HEK293 (cell line): ENCODE results near the gene CD40.

ENCODE experiments used
- CTCF ChIA-PET: fragments of 350-600 bp; formaldehyde crosslinking; extraction: SDS; loops from one replicate; lab custom pipeline; 2021; ENCODE audit warnings: antibody characterized with exemption; lab: Yijun Ruan, JAX
- POLR2A ChIA-PET: fragments of 300-600 bp; formaldehyde crosslinking; extraction: SDS; loops from one replicate; lab custom pipeline; 2020; ENCODE audit warnings: antibody characterized with exemption, inconsistent platforms; lab: Yijun Ruan, JAX
- H3K27ac ChIP-seq: fragments of 200-500 bp; sonication (Bioruptor generic); 2 replicates; pipeline ENCODE4 v1.5.1; 2014; ENCODE audit warnings: low read depth, low read length, control low read depth, inconsistent platforms; ENCODE audit errors: extremely low read depth
- H3K36me3 ChIP-seq, 2 experiments: fragments of 200-500 bp in 1 of 2; sonication (Bioruptor generic) in 1 of 2; 1 replicate in 1 of 2; 2 replicates in 1 of 2; pipeline ENCODE4 v1.5.1; 2014 to 2017; ENCODE audit warnings: inconsistent platforms in 2 of 2, low read length in 2 of 2; ENCODE audit not compliant: control insufficient read depth in 2 of 2, insufficient read depth in 1 of 2
- H3K4me1 ChIP-seq: fragments of 200-500 bp; sonication (Bioruptor generic); 2 replicates; pipeline ENCODE4 v1.5.1; 2014; ENCODE audit warnings: mild to moderate bottlenecking, low read length, inconsistent platforms; ENCODE audit not compliant: control insufficient read depth, insufficient read depth
- H3K4me3 ChIP-seq: 2 replicates; pipeline ENCODE4 v1.5.1; 2011; ENCODE audit warnings: low read depth, mild to moderate bottlenecking, control low read depth, low read length, moderate library complexity
- H3K9me3 ChIP-seq: fragments of 200-500 bp; sonication (Bioruptor generic); 2 replicates; pipeline ENCODE4 v1.5.1; 2014; ENCODE audit warnings: low read depth, low read length, inconsistent platforms; ENCODE audit not compliant: control insufficient read depth, insufficient read depth
- MEIS1 ChIP-seq: sonication (generic); formaldehyde crosslinking; IDR thresholded peaks from 2 replicates; pipeline ENCODE4 v1.8.1; 2022; ENCODE audit warnings: missing genetic modification reagents, mild to moderate bottlenecking, borderline replicate concordance
- MYNN ChIP-seq: fragments of 450-650 bp; formaldehyde crosslinking; IDR thresholded peaks from 2 replicates; pipeline ENCODE4 v1.5.1; 2016; ENCODE audit warnings: missing biosample characterization, missing genetic modification characterization, borderline replicate concordance
- OSR2 ChIP-seq: fragments of 450-650 bp; formaldehyde crosslinking; IDR thresholded peaks from 2 replicates; pipeline ENCODE4 v1.5.1; 2016; ENCODE audit warnings: missing biosample characterization, missing genetic modification characterization
- SCRT2 ChIP-seq: fragments of 450-650 bp; formaldehyde crosslinking; IDR thresholded peaks from 2 replicates; pipeline ENCODE4 v1.5.1; 2016; ENCODE audit warnings: missing biosample characterization, missing genetic modification characterization
- ZBTB1 ChIP-seq: fragments of 450-650 bp; formaldehyde crosslinking; IDR thresholded peaks from 2 replicates; pipeline ENCODE4 v1.5.1; 2016; ENCODE audit warnings: missing biosample characterization, missing genetic modification characterization
- ZEB2 ChIP-seq: fragments of 450-650 bp; formaldehyde crosslinking; IDR thresholded peaks from 2 replicates; pipeline ENCODE4 v1.5.1; 2016; ENCODE audit warnings: missing biosample characterization, missing genetic modification characterization
- ZFP41 ChIP-seq: fragments of 450-650 bp; formaldehyde crosslinking; IDR thresholded peaks from 2 replicates; pipeline ENCODE4 v1.5.1; 2016; ENCODE audit warnings: missing biosample characterization, missing genetic modification characterization, borderline replicate concordance
- ZNF140 ChIP-seq: fragments of 450-650 bp; formaldehyde crosslinking; IDR thresholded peaks from 2 replicates; pipeline ENCODE4 v1.5.1; 2016; ENCODE audit warnings: missing biosample characterization, missing genetic modification characterization
- ZNF175 ChIP-seq: fragments of 450-650 bp; formaldehyde crosslinking; IDR thresholded peaks from 2 replicates; pipeline ENCODE4 v1.5.1; 2016; ENCODE audit warnings: missing biosample characterization, missing genetic modification characterization
- ZNF266 ChIP-seq: fragments of 450-650 bp; formaldehyde crosslinking; IDR thresholded peaks from 2 replicates; pipeline ENCODE4 v1.5.1; 2016; ENCODE audit warnings: missing biosample characterization, missing genetic modification characterization, low read depth
- ZNF335 ChIP-seq: fragments of 450-650 bp; formaldehyde crosslinking; conservative IDR thresholded peaks from 2 replicates; pipeline ENCODE4 v1.5.1; 2016; ENCODE audit warnings: missing biosample characterization, missing genetic modification characterization
- ZNF560 ChIP-seq: fragments of 450-650 bp; formaldehyde crosslinking; IDR thresholded peaks from 2 replicates; pipeline ENCODE4 v1.5.1; 2017; ENCODE audit warnings: missing biosample characterization, missing genetic modification characterization, borderline replicate concordance
- ZNF623 ChIP-seq: fragments of 450-650 bp; formaldehyde crosslinking; IDR thresholded peaks from 2 replicates; pipeline ENCODE4 v1.5.1; 2016; ENCODE audit warnings: missing biosample characterization, missing genetic modification characterization
- ZNF658 ChIP-seq: fragments of 450-650 bp; formaldehyde crosslinking; IDR thresholded peaks from 2 replicates; pipeline ENCODE4; 2016; ENCODE audit warnings: missing biosample characterization, missing genetic modification characterization
- ZNF76 ChIP-seq: fragments of 450-650 bp; formaldehyde crosslinking; IDR thresholded peaks from 2 replicates; pipeline ENCODE4; 2016; ENCODE audit warnings: low read depth, missing biosample characterization, missing genetic modification characterization, borderline replicate concordance
- ZSCAN23 ChIP-seq: fragments of 450-650 bp; formaldehyde crosslinking; IDR thresholded peaks from 2 replicates; pipeline ENCODE4 v1.5.1; 2016; ENCODE audit warnings: missing biosample characterization, missing genetic modification characterization
- TF ChIP-seq, protein P1 (sequence below): fragments of 450-650 bp; formaldehyde crosslinking; optimal IDR thresholded peaks from 2 replicates; pipeline ENCODE3; 2016; ENCODE audit warnings: missing biosample characterization, mild to moderate bottlenecking, missing genetic modification characterization
- TF ChIP-seq, protein P2 (sequence below): sonication (generic); formaldehyde crosslinking; IDR thresholded peaks from 2 replicates; pipeline ENCODE4 v1.8.1; 2022; ENCODE audit warnings: mild to moderate bottlenecking, moderate library complexity, missing genetic modification reagents
- TF ChIP-seq, protein P3 (sequence below): fragments of 450-650 bp; formaldehyde crosslinking; conservative IDR thresholded peaks from 2 replicates; pipeline ENCODE4 v1.5.1; 2016; ENCODE audit warnings: low read depth, missing biosample characterization, missing genetic modification characterization
- TF ChIP-seq, protein P4 (sequence below): IDR thresholded peaks from 2 replicates; pipeline ENCODE4 v1.6.1; 2011; ENCODE audit warnings: mild to moderate bottlenecking, low read depth, low read length, borderline replicate concordance
- TF ChIP-seq, protein P5 (sequence below): fragments of 450-650 bp; formaldehyde crosslinking; IDR thresholded peaks from 2 replicates; pipeline ENCODE4 v1.5.1; 2017; ENCODE audit warnings: missing biosample characterization, mild to moderate bottlenecking, missing genetic modification characterization, moderate library complexity
- TF ChIP-seq, protein P6 (sequence below): fragments of 450-650 bp; formaldehyde crosslinking; IDR thresholded peaks from 2 replicates; pipeline ENCODE4 v1.5.1; 2016; ENCODE audit warnings: missing biosample characterization, missing genetic modification characterization

CD40 gene

DNA sequence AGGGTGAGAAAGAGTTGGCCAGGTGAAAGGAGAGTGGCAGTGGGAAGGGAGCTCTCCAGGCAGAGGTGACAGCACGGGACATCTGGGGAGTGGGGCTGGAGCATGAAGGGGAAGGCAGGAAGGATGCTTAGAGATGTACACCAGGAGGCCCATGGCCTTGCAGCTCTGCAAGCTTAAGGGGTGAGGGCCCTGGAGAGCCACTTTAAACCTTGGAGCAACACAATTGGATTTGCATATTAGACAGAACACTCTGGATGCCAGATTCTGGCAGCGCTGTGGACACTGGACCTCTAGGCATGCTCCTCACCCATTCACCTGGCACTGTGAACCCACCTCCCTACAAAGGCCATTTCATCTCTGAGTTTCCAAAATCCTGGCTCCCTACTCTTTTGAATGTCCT is 3.7 kb upstream of the CD40 start:
- no peaks in the 10 kb centered on the region for H3K4me1 ChIP-seq
- no peak for TF ChIP-seq ZNF140 (tag by site-specific recombination)
- TF ChIP-seq ZBTB1 (tag by site-specific recombination): no peak
- TF ChIP-seq ZSCAN23: no peak
- TF ChIP-seq ZNF175: no peak
- TF ChIP-seq, protein P1, sequence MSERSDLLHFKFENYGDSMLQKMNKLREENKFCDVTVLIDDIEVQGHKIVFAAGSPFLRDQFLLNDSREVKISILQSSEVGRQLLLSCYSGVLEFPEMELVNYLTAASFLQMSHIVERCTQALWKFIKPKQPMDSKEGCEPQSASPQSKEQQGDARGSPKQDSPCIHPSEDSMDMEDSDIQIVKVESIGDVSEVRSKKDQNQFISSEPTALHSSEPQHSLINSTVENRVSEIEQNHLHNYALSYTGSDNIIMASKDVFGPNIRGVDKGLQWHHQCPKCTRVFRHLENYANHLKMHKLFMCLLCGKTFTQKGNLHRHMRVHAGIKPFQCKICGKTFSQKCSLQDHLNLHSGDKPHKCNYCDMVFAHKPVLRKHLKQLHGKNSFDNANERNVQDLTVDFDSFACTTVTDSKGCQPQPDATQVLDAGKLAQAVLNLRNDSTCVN: no peak
- TF ChIP-seq ZNF335 (tag by site-specific recombination): no peak
- no peak for TF ChIP-seq MEIS1 (CRISPR knock-in tag)
- TF ChIP-seq ZNF658 (tag by site-specific recombination): no peak
- TF ChIP-seq, protein P2, sequence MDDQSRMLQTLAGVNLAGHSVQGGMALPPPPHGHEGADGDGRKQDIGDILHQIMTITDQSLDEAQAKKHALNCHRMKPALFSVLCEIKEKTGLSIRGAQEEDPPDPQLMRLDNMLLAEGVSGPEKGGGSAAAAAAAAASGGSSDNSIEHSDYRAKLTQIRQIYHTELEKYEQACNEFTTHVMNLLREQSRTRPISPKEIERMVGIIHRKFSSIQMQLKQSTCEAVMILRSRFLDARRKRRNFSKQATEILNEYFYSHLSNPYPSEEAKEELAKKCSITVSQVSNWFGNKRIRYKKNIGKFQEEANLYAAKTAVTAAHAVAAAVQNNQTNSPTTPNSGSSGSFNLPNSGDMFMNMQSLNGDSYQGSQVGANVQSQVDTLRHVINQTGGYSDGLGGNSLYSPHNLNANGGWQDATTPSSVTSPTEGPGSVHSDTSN (CRISPR knock-in tag): no peak
- TF ChIP-seq ZNF76 (tag by site-specific recombination): no peak
- TF ChIP-seq, protein P3, sequence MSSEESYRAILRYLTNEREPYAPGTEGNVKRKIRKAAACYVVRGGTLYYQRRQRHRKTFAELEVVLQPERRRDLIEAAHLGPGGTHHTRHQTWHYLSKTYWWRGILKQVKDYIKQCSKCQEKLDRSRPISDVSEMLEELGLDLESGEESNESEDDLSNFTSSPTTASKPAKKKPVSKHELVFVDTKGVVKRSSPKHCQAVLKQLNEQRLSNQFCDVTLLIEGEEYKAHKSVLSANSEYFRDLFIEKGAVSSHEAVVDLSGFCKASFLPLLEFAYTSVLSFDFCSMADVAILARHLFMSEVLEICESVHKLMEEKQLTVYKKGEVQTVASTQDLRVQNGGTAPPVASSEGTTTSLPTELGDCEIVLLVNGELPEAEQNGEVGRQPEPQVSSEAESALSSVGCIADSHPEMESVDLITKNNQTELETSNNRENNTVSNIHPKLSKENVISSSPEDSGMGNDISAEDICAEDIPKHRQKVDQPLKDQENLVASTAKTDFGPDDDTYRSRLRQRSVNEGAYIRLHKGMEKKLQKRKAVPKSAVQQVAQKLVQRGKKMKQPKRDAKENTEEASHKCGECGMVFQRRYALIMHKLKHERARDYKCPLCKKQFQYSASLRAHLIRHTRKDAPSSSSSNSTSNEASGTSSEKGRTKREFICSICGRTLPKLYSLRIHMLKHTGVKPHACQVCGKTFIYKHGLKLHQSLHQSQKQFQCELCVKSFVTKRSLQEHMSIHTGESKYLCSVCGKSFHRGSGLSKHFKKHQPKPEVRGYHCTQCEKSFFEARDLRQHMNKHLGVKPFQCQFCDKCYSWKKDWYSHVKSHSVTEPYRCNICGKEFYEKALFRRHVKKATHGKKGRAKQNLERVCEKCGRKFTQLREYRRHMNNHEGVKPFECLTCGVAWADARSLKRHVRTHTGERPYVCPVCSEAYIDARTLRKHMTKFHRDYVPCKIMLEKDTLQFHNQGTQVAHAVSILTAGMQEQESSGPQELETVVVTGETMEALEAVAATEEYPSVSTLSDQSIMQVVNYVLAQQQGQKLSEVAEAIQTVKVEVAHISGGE (tag by site-specific recombination): no peak
- no peak for TF ChIP-seq ZNF266
- TF ChIP-seq, all 188 proteins: peak for 0
- H3K9me3 ChIP-seq: no peaks in the 10 kb centered on the region
- no peaks in the 10 kb centered on the region for H3K36me3 ChIP-seq
- no peak overlapping the region for H3K4me3 ChIP-seq
- ChIA-PET CTCF (interaction anchor here (0.6 kb wide), 1 partner anchor 144 kb away, joined by 6 read pairs; no protein-coding TSS in a partner anchor), POLR2A (no interaction called here)
- H3K27ac ChIP-seq: no peak overlapping the region

DNA sequence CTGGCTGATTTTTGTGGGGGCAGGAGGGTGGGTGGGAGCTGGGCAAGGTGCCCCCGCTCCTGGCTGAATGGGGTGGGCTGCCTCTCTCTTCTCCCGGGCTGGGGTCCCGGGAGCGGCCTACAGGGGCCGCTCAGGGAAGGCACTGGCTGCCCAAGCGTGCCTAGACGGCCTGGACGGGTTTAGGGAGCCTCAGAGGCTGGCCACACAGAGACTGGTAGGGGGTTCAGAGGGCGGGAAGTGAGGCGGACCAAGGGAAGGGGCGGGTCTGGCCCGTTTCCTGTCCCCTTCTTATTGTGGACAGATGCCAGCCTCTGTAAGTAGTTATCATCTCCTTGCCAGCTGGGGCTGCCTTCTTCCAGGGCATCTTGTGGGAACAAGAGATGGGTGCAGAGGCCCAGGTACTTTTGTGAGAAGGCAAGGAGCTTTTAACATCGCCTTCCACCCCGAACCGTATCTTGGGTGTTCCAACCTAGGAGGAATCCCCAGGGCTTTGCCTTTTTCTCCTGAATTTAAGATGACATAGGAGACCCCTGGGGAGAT is 437 bp downstream of the CD40 start:
- no peaks in the 10 kb centered on the region for H3K36me3 ChIP-seq
- H3K4me3 ChIP-seq: no peak overlapping the region
- no peaks in the 10 kb centered on the region for H3K9me3 ChIP-seq
- H3K27ac ChIP-seq: no peak overlapping the region
- CTCF ChIA-PET: interaction anchor here (1.5 to 2.8 kb wide), 2 partner anchors 9 to 13 kb away, joined by 5 to 13 read pairs; no protein-coding TSS in a partner anchor
- POLR2A ChIA-PET: no interaction called here
- no peak for TF ChIP-seq ZNF623 (tag by site-specific recombination)
- TF ChIP-seq ZNF560 (tag by site-specific recombination): no peak
- TF ChIP-seq MYNN (tag by site-specific recombination): no peak
- TF ChIP-seq OSR2 (tag by site-specific recombination): no peak
- no peak for TF ChIP-seq SCRT2 (tag by site-specific recombination)
- TF ChIP-seq, protein P4, sequence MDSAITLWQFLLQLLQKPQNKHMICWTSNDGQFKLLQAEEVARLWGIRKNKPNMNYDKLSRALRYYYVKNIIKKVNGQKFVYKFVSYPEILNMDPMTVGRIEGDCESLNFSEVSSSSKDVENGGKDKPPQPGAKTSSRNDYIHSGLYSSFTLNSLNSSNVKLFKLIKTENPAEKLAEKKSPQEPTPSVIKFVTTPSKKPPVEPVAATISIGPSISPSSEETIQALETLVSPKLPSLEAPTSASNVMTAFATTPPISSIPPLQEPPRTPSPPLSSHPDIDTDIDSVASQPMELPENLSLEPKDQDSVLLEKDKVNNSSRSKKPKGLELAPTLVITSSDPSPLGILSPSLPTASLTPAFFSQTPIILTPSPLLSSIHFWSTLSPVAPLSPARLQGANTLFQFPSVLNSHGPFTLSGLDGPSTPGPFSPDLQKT: no peak
- TF ChIP-seq, protein P5, sequence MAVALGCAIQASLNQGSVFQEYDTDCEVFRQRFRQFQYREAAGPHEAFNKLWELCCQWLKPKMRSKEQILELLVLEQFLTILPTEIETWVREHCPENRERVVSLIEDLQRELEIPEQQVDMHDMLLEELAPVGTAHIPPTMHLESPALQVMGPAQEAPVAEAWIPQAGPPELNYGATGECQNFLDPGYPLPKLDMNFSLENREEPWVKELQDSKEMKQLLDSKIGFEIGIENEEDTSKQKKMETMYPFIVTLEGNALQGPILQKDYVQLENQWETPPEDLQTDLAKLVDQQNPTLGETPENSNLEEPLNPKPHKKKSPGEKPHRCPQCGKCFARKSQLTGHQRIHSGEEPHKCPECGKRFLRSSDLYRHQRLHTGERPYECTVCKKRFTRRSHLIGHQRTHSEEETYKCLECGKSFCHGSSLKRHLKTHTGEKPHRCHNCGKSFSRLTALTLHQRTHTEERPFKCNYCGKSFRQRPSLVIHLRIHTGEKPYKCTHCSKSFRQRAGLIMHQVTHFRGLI (tag by site-specific recombination): no peak
- TF ChIP-seq, protein P2 (CRISPR knock-in tag): no peak
- TF ChIP-seq ZEB2 (tag by site-specific recombination): no peak
- TF ChIP-seq, protein P6, sequence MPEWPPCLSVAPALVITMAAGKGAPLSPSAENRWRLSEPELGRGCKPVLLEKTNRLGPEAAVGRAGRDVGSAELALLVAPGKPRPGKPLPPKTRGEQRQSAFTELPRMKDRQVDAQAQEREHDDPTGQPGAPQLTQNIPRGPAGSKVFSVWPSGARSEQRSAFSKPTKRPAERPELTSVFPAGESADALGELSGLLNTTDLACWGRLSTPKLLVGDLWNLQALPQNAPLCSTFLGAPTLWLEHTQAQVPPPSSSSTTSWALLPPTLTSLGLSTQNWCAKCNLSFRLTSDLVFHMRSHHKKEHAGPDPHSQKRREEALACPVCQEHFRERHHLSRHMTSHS (tag by site-specific recombination): no peak
- TF ChIP-seq, protein P1: no peak
- TF ChIP-seq ZFP41 (tag by site-specific recombination): no peak
- H3K4me1 ChIP-seq: no peaks in the 10 kb centered on the region
